Stimulated activated CD4-positive, alpha-beta T cell treated with anti-CD3 and anti-CD28 coated beads, Interleukin-15, amount 100 ng/mL, for 48 hours (primary cell): ENCODE results near the gene MYBPC1.

Experiments
- DNase-seq, 2 donors: peaks; one replicate each; pipeline ENCODE4 v3.0.0-alpha.2; 2020; ENCODE audit warnings: low read depth in 2 of 2

MYBPC1 gene

GRCh38 chr12:101695706-101696105 is 100.9 kb downstream of the MYBPC1 start:
- no peak for DNase-seq

DNA sequence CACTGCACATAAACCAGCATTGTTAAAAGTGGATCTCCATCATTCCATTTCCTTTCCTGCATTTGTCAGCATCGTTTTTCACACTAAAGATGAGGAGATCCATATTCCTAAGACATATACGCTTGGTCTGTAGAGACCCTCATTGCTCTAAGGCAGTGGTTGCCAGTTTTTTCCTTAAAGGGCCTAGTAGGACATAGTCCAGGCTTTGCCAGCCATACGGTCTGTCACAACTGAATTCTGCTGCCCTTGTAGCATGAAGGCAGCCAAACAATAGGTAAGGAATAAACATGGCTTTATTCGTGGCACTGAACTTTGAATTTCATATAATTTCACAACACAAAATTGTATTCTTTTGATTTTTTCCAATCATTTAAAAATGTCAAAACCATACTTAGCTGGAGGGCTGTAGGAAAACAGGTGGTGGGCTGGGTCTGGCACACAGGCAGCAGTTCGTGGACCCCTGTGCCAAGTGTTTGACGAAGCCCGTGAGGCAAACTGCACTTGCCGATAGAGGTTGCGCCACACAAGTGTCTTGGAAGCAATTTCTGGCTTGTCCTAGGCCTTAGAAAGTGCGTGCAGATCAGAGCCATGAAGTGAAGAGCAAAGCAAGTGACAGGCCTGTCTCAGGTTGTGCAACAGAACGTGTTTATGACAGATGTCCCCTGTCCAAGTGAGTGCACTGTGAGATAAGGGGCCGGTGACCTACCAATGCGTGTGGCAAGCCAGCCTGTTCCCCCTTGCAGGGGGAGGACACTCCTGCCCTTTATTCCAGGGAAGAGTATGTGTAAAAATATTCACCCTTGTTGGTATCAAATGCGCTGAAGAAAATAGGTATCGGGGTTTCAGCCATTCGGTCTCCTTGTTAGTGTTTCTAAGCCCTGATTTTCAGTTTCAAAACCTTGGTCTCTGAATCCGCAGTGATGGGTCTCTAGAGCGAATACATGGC is 101.8 kb downstream of the MYBPC1 start:
- no peak for DNase-seq

GRCh38 chr12:101697197-101697929 is 102.6 kb downstream of the MYBPC1 start, which contains the start of gene CHPT1:
TSS of gene CHPT1 (plus strand) at chr12:101697640. CDS start at chr12:101697862, 222 bp downstream.
- peak; percentile 30 to 49 for DNase-seq

DNA sequence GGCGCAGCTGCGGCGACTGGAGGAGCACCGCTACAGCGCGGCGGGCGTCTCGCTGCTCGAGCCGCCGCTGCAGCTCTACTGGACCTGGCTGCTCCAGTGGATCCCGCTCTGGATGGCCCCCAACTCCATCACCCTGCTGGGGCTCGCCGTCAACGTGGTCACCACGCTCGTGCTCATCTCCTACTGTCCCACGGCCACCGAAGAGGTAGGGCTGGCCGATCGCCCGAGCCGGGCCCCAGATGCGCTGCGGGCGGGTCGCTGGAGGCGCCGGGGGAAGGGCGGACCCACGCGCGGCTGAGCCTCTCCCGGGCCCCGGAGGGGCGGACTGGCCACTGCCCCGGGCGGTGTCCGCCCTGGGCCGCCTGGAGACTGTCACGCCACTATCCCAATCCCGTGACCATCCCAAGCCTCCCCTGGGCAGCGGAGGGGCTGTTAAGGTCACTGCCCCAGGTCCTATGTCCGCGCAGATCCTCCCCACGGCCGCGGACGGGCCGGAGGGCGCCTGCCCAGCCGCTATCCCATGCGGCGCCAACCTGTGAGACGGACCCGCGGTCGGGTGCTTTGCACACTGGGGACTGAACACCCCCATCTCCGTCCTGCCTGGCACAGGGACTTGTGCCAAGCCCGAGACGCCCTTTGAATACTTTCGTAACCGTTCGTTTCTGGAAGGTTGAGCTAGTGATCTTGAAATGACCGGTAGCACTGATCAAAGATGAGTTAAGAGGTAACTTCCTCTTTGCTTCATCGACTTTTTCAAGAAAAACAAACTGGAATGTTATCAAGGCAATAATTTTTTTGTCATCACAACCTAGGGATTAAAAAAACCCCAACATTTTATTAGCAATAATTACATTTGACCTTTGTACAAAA is 103.4 kb downstream of the MYBPC1 start:
- DNase-seq: no peak

GRCh38 chr12:101698800-101699347 is 104.1 kb downstream of the MYBPC1 start:
- DNase-seq: no peak

DNA sequence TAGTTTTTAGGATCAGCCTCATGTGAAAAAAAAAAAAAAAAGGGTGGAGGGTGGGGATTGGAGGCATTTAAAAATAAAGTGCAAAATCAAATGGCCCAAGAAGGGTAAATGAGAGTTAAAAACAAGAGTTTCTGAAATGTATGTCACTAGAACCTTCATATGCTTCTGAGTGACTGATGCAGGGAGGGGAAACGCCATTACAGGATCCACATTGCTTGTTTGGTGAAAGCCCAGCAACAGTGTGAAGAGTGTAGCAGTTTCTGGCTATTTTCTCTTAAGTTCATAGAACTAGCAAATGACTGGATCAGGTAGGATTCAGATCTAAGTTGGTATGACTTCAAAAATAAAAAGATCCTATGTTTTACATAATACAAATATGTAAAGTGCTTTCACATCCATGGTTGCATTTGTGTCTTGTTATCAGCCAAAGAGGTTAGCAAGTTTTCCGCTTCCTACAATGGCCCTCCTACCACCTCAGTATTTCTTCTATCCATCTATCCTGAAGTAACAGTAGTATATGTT is 105.6 kb downstream of the MYBPC1 start:
- no peak for DNase-seq

DNA sequence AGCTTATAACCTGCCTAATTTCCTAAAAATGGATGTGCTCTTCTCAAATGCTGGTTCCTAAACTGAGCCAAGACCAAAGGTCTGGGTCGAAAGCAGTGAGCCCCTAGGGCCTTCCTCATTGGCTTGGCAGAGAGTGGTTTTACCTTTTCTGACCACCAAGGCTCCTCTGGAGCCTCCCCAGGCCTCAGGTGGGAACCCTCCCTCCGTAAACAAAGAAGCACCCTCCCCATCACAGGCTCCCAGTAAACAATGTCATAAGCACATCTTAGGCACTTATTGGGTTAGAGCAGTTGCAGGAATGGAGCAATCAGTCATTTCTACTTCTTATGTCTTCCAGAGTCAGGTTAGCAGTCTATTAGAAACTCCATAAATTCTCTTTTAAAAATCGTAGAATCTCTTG is 108.7 kb downstream of the MYBPC1 start:
- DNase-seq: no peak

- DNase-seq: no peak
These were observed 111.6 kb downstream of the MYBPC1 start for GRCh38 chr12:101706403-101706802.

DNA sequence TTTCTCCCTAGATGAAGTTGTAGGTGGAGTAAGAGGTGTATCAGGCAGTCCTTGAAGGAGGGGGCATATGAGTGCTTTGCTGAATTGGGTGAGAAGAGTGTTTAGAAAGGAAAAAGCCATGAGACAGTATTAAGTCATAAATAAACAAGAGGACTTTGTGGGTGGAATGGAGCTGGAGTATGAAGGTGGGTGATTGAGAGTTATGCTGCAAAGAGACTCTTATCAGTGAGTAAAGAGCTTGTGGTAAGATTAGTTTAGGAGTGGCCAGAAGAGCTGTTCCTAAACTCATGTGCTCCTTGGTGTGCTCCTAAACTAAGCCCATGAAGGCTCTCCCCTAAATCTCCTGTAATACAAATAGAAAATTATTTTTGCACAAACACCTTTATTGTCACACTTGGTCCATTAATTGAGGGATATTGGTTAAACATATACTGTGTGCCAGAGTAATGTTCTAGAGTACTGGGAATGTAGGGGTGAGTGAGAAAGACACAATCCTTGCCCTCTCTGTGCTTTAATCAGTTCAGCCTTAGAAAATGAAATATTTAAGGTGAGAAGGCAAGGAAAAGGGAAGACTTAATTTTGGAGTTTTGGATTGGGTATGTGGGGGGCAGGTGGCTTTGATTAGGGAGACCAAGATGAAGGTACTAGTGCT is 112.5 kb downstream of the MYBPC1 start:
- no peak for DNase-seq

- no peak for DNase-seq
These were observed 115.5 kb downstream of the MYBPC1 start for GRCh38 chr12:101710288-101710687.

DNA sequence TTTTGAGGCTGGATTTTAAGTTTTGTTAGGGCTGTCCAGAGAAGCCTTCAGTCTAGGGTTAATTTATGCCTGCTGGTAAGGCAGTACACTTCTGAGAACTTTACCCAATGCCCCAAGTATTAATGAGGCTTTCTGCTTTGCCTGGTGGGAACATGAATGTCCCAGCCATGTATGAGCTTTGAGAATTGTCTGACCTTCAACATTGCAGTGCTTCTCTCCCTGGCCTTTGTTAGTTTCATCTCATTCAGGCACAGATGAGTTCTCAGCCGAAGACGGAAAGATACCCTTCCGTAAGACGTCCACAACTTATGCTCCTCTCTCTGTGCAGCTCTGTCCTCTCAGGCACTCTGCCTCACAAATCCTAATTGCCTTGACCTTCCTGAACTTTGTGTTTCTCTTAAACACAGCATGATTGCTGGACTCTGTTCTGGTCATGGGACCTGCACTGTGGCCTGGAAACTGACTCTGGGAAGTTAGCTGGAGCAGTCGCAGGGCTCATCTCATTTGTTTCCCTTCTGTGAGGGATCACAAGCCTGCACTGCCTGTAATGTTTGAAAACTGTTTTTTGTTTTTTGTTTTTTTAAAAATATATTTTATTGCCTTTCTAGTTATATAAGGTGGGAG is 118.4 kb downstream of the MYBPC1 start:
- no peak for DNase-seq

DNA sequence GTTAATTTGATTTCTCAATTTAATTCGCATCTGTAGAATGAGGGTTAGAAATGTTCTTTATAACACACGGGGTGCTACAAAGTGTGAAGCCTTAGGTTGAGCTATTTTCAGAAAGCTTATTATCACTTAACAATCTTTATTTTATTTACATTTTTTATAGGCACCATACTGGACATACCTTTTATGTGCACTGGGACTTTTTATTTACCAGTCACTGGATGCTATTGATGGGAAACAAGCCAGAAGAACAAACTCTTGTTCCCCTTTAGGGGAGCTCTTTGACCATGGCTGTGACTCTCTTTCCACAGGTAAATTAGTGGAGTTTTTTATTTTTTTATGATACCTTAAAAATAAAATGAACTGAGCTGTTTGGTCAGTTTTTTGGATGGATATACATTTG is 119.2 kb downstream of the MYBPC1 start:
- DNase-seq: no peak

GRCh38 chr12:101714877-101715444 is 120.2 kb downstream of the MYBPC1 start:
- DNase-seq: no peak

- DNase-seq: no peak
These were observed 124.8 kb downstream of the MYBPC1 start for GRCh38 chr12:101719566-101719965.

- no peak for DNase-seq
These were observed 125.3 kb downstream of the MYBPC1 start for GRCh38 chr12:101720118-101720517.

GRCh38 chr12:101722392-101722791 is 127.6 kb downstream of the MYBPC1 start:
- no peak for DNase-seq

DNA sequence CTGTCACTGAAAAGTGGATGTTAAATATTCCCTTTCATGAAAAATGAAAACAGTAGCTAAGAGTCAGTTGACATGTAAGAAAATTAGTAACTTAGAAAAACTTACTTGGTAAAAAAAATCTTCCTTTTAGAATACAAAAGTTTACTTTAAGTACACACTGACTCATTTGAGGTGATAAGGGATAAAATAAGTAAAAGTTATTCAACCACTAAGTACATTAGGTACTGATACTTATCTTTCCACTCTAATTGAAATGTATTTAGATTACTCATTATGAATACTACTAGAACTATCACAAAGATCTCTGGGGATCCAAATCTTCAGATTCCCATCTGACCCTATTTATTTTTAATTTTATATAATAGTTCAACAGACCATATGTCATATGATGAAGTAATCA is 132.3 kb downstream of the MYBPC1 start:
- DNase-seq: no peak

- no peak for DNase-seq
These were observed 135.1 kb downstream of the MYBPC1 start for GRCh38 chr12:101729842-101730241.

DNA sequence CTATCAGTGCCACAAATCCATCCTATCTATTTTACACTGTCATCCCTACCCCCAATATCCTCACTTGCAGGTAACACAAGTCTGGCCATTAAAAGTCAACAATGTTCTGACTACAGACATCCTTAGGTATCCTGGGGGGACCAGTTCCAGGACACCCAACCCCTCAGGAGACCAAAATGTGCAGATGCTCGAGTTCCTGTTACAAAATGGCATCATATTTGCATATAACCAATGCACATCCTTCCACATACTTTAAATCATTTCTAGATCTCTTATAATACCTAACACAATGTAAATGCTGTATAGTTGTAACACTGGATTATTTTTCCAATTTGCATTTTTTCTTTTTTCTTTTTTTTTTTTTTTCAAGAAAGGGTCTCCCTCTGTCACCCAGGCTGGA is 137.5 kb downstream of the MYBPC1 start:
- DNase-seq: no peak

DNA sequence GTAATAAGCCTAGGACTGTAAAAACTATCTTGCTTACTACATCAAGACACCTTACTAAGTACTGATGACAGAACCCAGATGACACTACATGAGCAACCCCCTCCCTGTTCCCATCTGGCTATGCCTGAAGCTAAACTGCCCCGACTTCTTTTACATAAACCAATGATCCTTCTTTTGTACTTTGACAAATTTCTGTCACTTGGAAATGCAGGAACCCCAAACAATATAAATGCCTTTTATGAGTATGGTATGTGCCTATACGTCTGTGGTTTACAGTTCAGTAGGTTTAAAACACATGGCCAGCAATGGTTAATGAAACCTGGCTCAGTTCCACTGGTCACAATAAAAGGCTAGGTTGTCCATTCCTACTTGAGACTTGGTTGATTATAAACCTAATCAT is 138.4 kb downstream of the MYBPC1 start:
- DNase-seq: no peak
